Uterus (tissue), 4 donors: ENCODE results near the gene STX18. TPM values are rescaled to one million over a fixed set of nuclear protein-coding genes. Genes with fewer than 3 reads are reported as not detected.

Experiments
- DNase-seq, 2 donors: peaks; one replicate each; pipeline ENCODE4 v3.0.0-alpha.2; 2019 to 2020
- H3K27ac ChIP-seq, 2 donors: fragments of 200-600 bp; sonication (generic); 1 replicate in 1 of 2; 2 replicates in 1 of 2; pipeline ENCODE4 v1.5.1; 2016 to 2018
- H3K27me3 ChIP-seq, 2 donors: fragments of 200-600 bp; sonication (generic); one replicate each; pipeline ENCODE4 v1.5.1; 2018 to 2019; ENCODE audit warnings: control low read depth in 1 of 2
- H3K36me3 ChIP-seq, 2 donors: fragments of 200-600 bp; sonication (generic); one replicate each; pipeline ENCODE4 v1.5.1; 2019; ENCODE audit warnings: control low read depth in 1 of 2
- H3K4me1 ChIP-seq, 2 donors: fragments of 200-600 bp; sonication (generic); one replicate each; pipeline ENCODE4 v1.5.1; 2018 to 2019; ENCODE audit warnings: control low read depth in 1 of 2
- H3K4me3 ChIP-seq, 2 donors: fragments of 200-600 bp; sonication (generic); 1 replicate in 1 of 2; 2 replicates in 1 of 2; pipeline ENCODE4 v1.5.1; 2018 to 2019; ENCODE audit warnings: mild to moderate bottlenecking in 1 of 2
- H3K9me3 ChIP-seq, 2 donors: fragments of 200-600 bp; sonication (generic); one replicate each; pipeline ENCODE4 v1.5.1; 2019; ENCODE audit warnings: control low read depth in 1 of 2
- CTCF ChIP-seq, 4 experiments: fragments of 200-600 bp in 2 of 4; fragments of 450-650 bp in 2 of 4; sonication (generic) in 2 of 4; IDR thresholded peaks; one replicate each; pipeline ENCODE4 v1.5.1; 2016 to 2019; ENCODE audit warnings: antibody characterized with exemption in 4 of 4, mild to moderate bottlenecking in 2 of 4, moderate library complexity in 1 of 4
- POLR2A ChIP-seq, 2 donors: fragments of 450-650 bp; IDR thresholded peaks; one replicate each; pipeline ENCODE4 v1.6.1; 2016; ENCODE audit warnings: antibody characterized with exemption in 2 of 2, mild to moderate bottlenecking in 1 of 2, moderate library complexity in 1 of 2
- intact Hi-C: fragments of 100-400 bp; cut with DNase I; formaldehyde crosslinking; loops from one replicate; pipeline ENCODE4 v1.15.1; 2023; ENCODE audit warnings: low total_unique reads
- total RNA-seq, 4 donors: library from RNA; depleted of rRNA in 3 of 4; stranded (reverse); fragments of >200 nt in 3 of 4; gene quantifications; one replicate each; pipeline versions ENCODE4 v1.1.0 to v1.2.4, GENCODE V29; 2014 to 2023
- donor health status: DM: yes; HTN: yes; CAD: no.

The STX18 gene
- total RNA-seq, 4 donors from 2014 or later, result 6.4 to 62.5 (median 28.9) TPM

- no peak for DNase-seq
- no peaks in the 10 kb centered on the region for H3K36me3 ChIP-seq
- no peak overlapping the region for H3K4me3 ChIP-seq
- no peaks in the 10 kb centered on the region for H3K4me1 ChIP-seq
- H3K27ac ChIP-seq, result no peak overlapping the region
- intact Hi-C loops, result no loop called here
- TF ChIP-seq CTCF (IDR thresholded peaks at IDR 0.05), result no peak
- no peak for TF ChIP-seq POLR2A (IDR thresholded peaks at IDR 0.05)
- no peaks in the 10 kb centered on the region for H3K27me3 ChIP-seq
- no peaks in the 10 kb centered on the region for H3K9me3 ChIP-seq
These were observed 80.0 kb downstream of the STX18 start for GRCh38 chr4:4461850-4462249.

- no peaks in the 10 kb centered on the region for H3K9me3 ChIP-seq
- intact Hi-C loops, result no loop called here
- DNase-seq, result no peak
- H3K27ac ChIP-seq, result no peak overlapping the region
- no peaks in the 10 kb centered on the region for H3K4me1 ChIP-seq
- H3K36me3 ChIP-seq, result no peaks in the 10 kb centered on the region
- no peak overlapping the region for H3K4me3 ChIP-seq
- no peaks in the 10 kb centered on the region for H3K27me3 ChIP-seq
- TF ChIP-seq POLR2A (IDR thresholded peaks at IDR 0.05) (no peak), CTCF (IDR thresholded peaks at IDR 0.05) (no peak)
These were observed 80.7 kb downstream of the STX18 start for GRCh38 chr4:4461178-4461577.

GRCh38 chr4:4460759-4461158 lies 81.1 kb downstream of the STX18 start:
- Histone ChIP-seq H3K9me3 (no peaks in the 10 kb centered on the region), H3K27me3 (no peaks in the 10 kb centered on the region), H3K36me3 (no peaks in the 10 kb centered on the region), H3K27ac (no peak overlapping the region), H3K4me1 (no peaks in the 10 kb centered on the region), H3K4me3 (no peak overlapping the region)
- no peak for DNase-seq
- intact Hi-C loops, result no loop called here
- TF ChIP-seq CTCF (IDR thresholded peaks at IDR 0.05) (no peak), POLR2A (IDR thresholded peaks at IDR 0.05) (no peak)

GRCh38 chr4:4459181-4459580 lies 82.7 kb downstream of the STX18 start:
- Histone ChIP-seq H3K27ac (no peak overlapping the region), H3K4me3 (no peak overlapping the region), H3K9me3 (no peaks in the 10 kb centered on the region), H3K4me1 (no peaks in the 10 kb centered on the region), H3K36me3 (no peaks in the 10 kb centered on the region), H3K27me3 (no peaks in the 10 kb centered on the region)
- DNase-seq, result no peak
- TF ChIP-seq CTCF (IDR thresholded peaks at IDR 0.05) (no peak), POLR2A (IDR thresholded peaks at IDR 0.05) (no peak)
- intact Hi-C loops, result no loop called here

- intact Hi-C loops, result no loop called here
- no peak overlapping the region for H3K27ac ChIP-seq
- no peaks in the 10 kb centered on the region for H3K9me3 ChIP-seq
- no peaks in the 10 kb centered on the region for H3K36me3 ChIP-seq
- no peaks in the 10 kb centered on the region for H3K4me1 ChIP-seq
- DNase-seq, result no peak
- TF ChIP-seq POLR2A (IDR thresholded peaks at IDR 0.05) (no peak), CTCF (IDR thresholded peaks at IDR 0.05) (no peak)
- H3K4me3 ChIP-seq, result no peak overlapping the region
- no peaks in the 10 kb centered on the region for H3K27me3 ChIP-seq
These were observed 83.9 kb downstream of the STX18 start for GRCh38 chr4:4457803-4458553.
